Gastrocnemius medialis (tissue), 4 donors: ENCODE measurements around the gene ARMH2. TPM values are rescaled to one million over a fixed set of nuclear protein-coding genes. Genes with fewer than 3 reads are reported as not detected.

Source experiments
- ATAC-seq, 2 donors: fragments of 150-250 bp; one replicate each; pipeline ENCODE4 v1.9.1; 2016
- DNase-seq, 2 donors: peaks; one replicate each; pipeline ENCODE4 v3.0.0-alpha.2; 2019
- H3K27ac ChIP-seq, 4 donors: fragments of 200-600 bp; sonication (generic); 1 replicate in 1 of 4; 2 replicates in 3 of 4; pipeline ENCODE4 v1.5.1; 2016 to 2018; ENCODE audit warnings: mild to moderate bottlenecking in 2 of 4, moderate library complexity in 1 of 4
- H3K27me3 ChIP-seq, 3 donors: fragments of 200-600 bp; sonication (generic) in 2 of 3; 1 replicate in 1 of 3; 2 replicates in 2 of 3; pipeline versions ENCODE4 v1.5.1 to v1.6.0; 2016 to 2019; ENCODE audit warnings: mild to moderate bottlenecking in 1 of 3, moderate library complexity in 1 of 3
- H3K36me3 ChIP-seq, 2 donors: fragments of 200-600 bp; sonication (generic) in 1 of 2; one replicate each; pipeline ENCODE4 v1.5.1; 2017 to 2018
- H3K4me1 ChIP-seq, 2 donors: fragments of 200-600 bp; sonication (generic) in 1 of 2; one replicate each; pipeline ENCODE4 v1.5.1; 2016 to 2017; ENCODE audit warnings: mild to moderate bottlenecking in 2 of 2
- H3K4me3 ChIP-seq, 4 donors: fragments of 200-600 bp; sonication (generic) in 3 of 4; 1 replicate in 1 of 4; 2 replicates in 3 of 4; pipeline ENCODE4 v1.5.1; 2016 to 2019; ENCODE audit warnings: mild to moderate bottlenecking in 2 of 4
- H3K9me3 ChIP-seq, 3 donors: fragments of 200-600 bp; sonication (generic) in 2 of 3; 1 replicate in 1 of 3; 2 replicates in 2 of 3; pipeline ENCODE4 v1.5.1; 2016 to 2019
- POLR2A ChIP-seq, 2 donors: fragments of 450-650 bp; IDR thresholded peaks; one replicate each; pipeline ENCODE4 v1.6.1; 2017; ENCODE audit warnings: antibody characterized with exemption in 2 of 2, mild to moderate bottlenecking in 2 of 2, moderate library complexity in 2 of 2
- in situ Hi-C, 4 donors: fragments of 200-750 bp; cut with MboI; loops; one replicate each; pipeline versions ENCODE4 v1.15.0 to v1.8.0; 2017; ENCODE audit warnings: low sequenced_read_pairs in 4 of 4
- intact Hi-C: fragments of 100-400 bp; cut with DNase I; formaldehyde crosslinking; loops from one replicate; pipeline ENCODE4 v1.15.1; 2023; ENCODE audit warnings: low total_unique reads
- total RNA-seq, 4 donors: library from RNA; depleted of rRNA; stranded (reverse); fragments of >200 nt; gene quantifications; one replicate each; pipeline versions ENCODE4 v1.1.0 to v1.2.3, GENCODE V29; 2016
- TF ChIP-seq, protein P1 (sequence below), 5 experiments: fragments of 450-650 bp in 3 of 5; fragments of 200-600 bp in 2 of 5; sonication (generic) in 2 of 5; IDR thresholded peaks in 4 of 5; conservative IDR thresholded peaks in 1 of 5; 1 replicate in 4 of 5; 2 replicates in 1 of 5; pipeline ENCODE4 v1.5.1; 2016 to 2019; ENCODE audit warnings: antibody characterized with exemption in 5 of 5, mild to moderate bottlenecking in 3 of 5, moderate library complexity in 3 of 5

ARMH2 gene
- total RNA-seq, 4 donors from 2014 or later: not detected

- TF ChIP-seq, protein P1, sequence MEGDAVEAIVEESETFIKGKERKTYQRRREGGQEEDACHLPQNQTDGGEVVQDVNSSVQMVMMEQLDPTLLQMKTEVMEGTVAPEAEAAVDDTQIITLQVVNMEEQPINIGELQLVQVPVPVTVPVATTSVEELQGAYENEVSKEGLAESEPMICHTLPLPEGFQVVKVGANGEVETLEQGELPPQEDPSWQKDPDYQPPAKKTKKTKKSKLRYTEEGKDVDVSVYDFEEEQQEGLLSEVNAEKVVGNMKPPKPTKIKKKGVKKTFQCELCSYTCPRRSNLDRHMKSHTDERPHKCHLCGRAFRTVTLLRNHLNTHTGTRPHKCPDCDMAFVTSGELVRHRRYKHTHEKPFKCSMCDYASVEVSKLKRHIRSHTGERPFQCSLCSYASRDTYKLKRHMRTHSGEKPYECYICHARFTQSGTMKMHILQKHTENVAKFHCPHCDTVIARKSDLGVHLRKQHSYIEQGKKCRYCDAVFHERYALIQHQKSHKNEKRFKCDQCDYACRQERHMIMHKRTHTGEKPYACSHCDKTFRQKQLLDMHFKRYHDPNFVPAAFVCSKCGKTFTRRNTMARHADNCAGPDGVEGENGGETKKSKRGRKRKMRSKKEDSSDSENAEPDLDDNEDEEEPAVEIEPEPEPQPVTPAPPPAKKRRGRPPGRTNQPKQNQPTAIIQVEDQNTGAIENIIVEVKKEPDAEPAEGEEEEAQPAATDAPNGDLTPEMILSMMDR (IDR thresholded peaks at IDR 0.05 in 4 of 5, conservative IDR thresholded peaks at IDR 0.05 in 1 of 5): no peak
- TF ChIP-seq POLR2A (IDR thresholded peaks at IDR 0.05): no peak
- no peaks in the 10 kb centered on the region for H3K9me3 ChIP-seq
- no peaks in the 10 kb centered on the region for H3K4me1 ChIP-seq
- no peak overlapping the region for H3K27ac ChIP-seq
- in situ Hi-C loops (no loop called here), intact Hi-C loops (no loop called here)
- no peaks in the 10 kb centered on the region for H3K27me3 ChIP-seq
- H3K36me3 ChIP-seq: peaks cover 5 to 51% of the 10 kb centered on the region in 2 donors
- DNase-seq (no peak), ATAC-seq (no peak)
- no peak overlapping the region for H3K4me3 ChIP-seq
Measured at GRCh38 chr6:24824142-24824938, 25.6 kb upstream of the ARMH2 start.

- no peaks in the 10 kb centered on the region for H3K27me3 ChIP-seq
- TF ChIP-seq POLR2A (IDR thresholded peaks at IDR 0.05): no peak
- TF ChIP-seq, protein P1 (IDR thresholded peaks at IDR 0.05 in 4 of 5, conservative IDR thresholded peaks at IDR 0.05 in 1 of 5): no peak
- intact Hi-C loops: no loop called here
- no peaks in the 10 kb centered on the region for H3K9me3 ChIP-seq
- in situ Hi-C loops: no loop called here
- ATAC-seq: no peak
- no peak overlapping the region for H3K27ac ChIP-seq
- peaks cover 5 to 49% of the 10 kb centered on the region in 2 donors for H3K36me3 ChIP-seq
- no peaks in the 10 kb centered on the region for H3K4me1 ChIP-seq
- DNase-seq: no peak
- no peak overlapping the region for H3K4me3 ChIP-seq
Measured at GRCh38 chr6:24823185-24823584, 24.5 kb upstream of the ARMH2 start.

GRCh38 chr6:24822696-24823095, 24.0 kb upstream of the ARMH2 start:
- no peak for TF ChIP-seq POLR2A (IDR thresholded peaks at IDR 0.05)
- TF ChIP-seq, protein P1 (IDR thresholded peaks at IDR 0.05 in 4 of 5, conservative IDR thresholded peaks at IDR 0.05 in 1 of 5): no peak
- ATAC-seq: no peak
- intact Hi-C loops (no loop called here), in situ Hi-C loops (no loop called here)
- Histone ChIP-seq H3K27me3 (no peaks in the 10 kb centered on the region), H3K36me3 (peaks cover 5 to 44% of the 10 kb centered on the region in 2 donors), H3K4me1 (no peaks in the 10 kb centered on the region), H3K27ac (no peak overlapping the region), H3K9me3 (no peaks in the 10 kb centered on the region), H3K4me3 (no peak overlapping the region)
- no peak for DNase-seq

GRCh38 chr6:24821860-24822444, 23.2 kb upstream of the ARMH2 start:
- intact Hi-C loops: no loop called here
- no peak for ATAC-seq
- in situ Hi-C loops: no loop called here
- no peaks in the 10 kb centered on the region for H3K9me3 ChIP-seq
- DNase-seq: no peak
- no peaks in the 10 kb centered on the region for H3K27me3 ChIP-seq
- no peak overlapping the region for H3K27ac ChIP-seq
- H3K4me3 ChIP-seq: no peak overlapping the region
- H3K4me1 ChIP-seq: no peaks in the 10 kb centered on the region
- TF ChIP-seq, protein P1 (IDR thresholded peaks at IDR 0.05 in 4 of 5, conservative IDR thresholded peaks at IDR 0.05 in 1 of 5): no peak
- peaks cover 5 to 37% of the 10 kb centered on the region in 2 donors for H3K36me3 ChIP-seq
